HCT116 (cell line): ENCODE measurements around the gene FGFRL1. TPM values are rescaled to one million over a fixed set of nuclear protein-coding genes. Genes with fewer than 3 reads are reported as not detected.

ENCODE experiments used
- ATAC-seq: fragments of 200-7000 bp; cut with Tn5 transposase; 2 replicates; pipeline ENCODE4 v1.9.1; 2020; ENCODE audit warnings: mild to moderate bottlenecking, moderate library complexity
- BruUV-seq: library from RNA; stranded (reverse); fragments of 400-500 nt; replicated peaks from 2 replicates; lab custom pipeline; 2021; lab: Mats Ljungman, UMichigan
- CTCF ChIA-PET: fragments of 300-600 bp; sonication (Branson Sonifier 250); formaldehyde crosslinking; loops from one replicate; lab custom pipeline; 2021; ENCODE audit warnings: antibody characterized with exemption; lab: Charles Lee
- POLR2A ChIA-PET: fragments of 300-600, 350-600 bp; sonication (Branson Sonifier 250); formaldehyde crosslinking; loops from one replicate; lab custom pipeline; 2021; ENCODE audit warnings: antibody characterized with exemption; lab: Charles Lee
- RAD21 ChIA-PET, 2 experiments: fragments of 300-600 bp; sonication (Branson Sonifier 250); formaldehyde crosslinking; loops; one replicate each; lab custom pipeline; 2023; ENCODE audit warnings: low total read pairs in 2 of 2; ENCODE audit not compliant: uncharacterized antibody in 2 of 2, unreplicated experiment in 2 of 2, low non-redundant PET in 1 of 2; lab: Charles Lee
- DNase-seq: peaks from one replicate; pipeline ENCODE4 v3.0.0-alpha.2; 2010; ENCODE audit warnings: low read depth, low spot score
- H2AFZ ChIP-seq: fragments of 200-600 bp; shearing (Covaris generic), sonication (generic); 2 replicates; pipeline ENCODE4 v1.6.1; 2017; ENCODE audit warnings: low read depth, mixed run types, mixed read lengths, antibody characterized with exemption, low read length; ENCODE audit not compliant: poor library complexity, severe bottlenecking
- H3K27ac ChIP-seq: 2 replicates; pipeline ENCODE4 v1.5.1; 2012; ENCODE audit warnings: low read depth, low read length
- H3K27me3 ChIP-seq: fragments of 200-600 bp; sonication (generic); 2 replicates; pipeline ENCODE4 v1.6.1; 2016; ENCODE audit warnings: mixed run types, low read length, mixed read lengths; ENCODE audit not compliant: insufficient read depth
- H3K36me3 ChIP-seq, 2 experiments: fragments of 200-500 bp in 1 of 2; fragments of 200-600 bp in 1 of 2; sonication (Bioruptor generic) in 1 of 2; sonication (generic) in 1 of 2; 2 replicates each; pipeline versions ENCODE4 v1.5.1 to v1.6.1; 2014 to 2016; ENCODE audit warnings: low read length in 2 of 2, inconsistent platforms in 1 of 2, mixed read lengths in 1 of 2, mixed run types in 1 of 2; ENCODE audit not compliant: insufficient read depth in 2 of 2, control insufficient read depth in 1 of 2
- H3K4me1 ChIP-seq, 2 experiments: fragments of 200-600 bp in 1 of 2; sonication (generic) in 1 of 2; 2 replicates each; pipeline versions ENCODE4 v1.5.1 to v1.6.1; 2012 to 2017; ENCODE audit warnings: low read length in 2 of 2, inconsistent platforms in 1 of 2, mild to moderate bottlenecking in 1 of 2, mixed read lengths in 1 of 2, mixed run types in 1 of 2, moderate library complexity in 1 of 2; ENCODE audit not compliant: insufficient read depth in 2 of 2, control insufficient read depth in 1 of 2
- H3K4me2 ChIP-seq: fragments of 200-600 bp; sonication (generic); 2 replicates; pipeline ENCODE4 v1.6.1; 2017; ENCODE audit warnings: mixed run types, low read length, mixed read lengths
- H3K4me3 ChIP-seq, 2 experiments: fragments of 200-600 bp in 1 of 2; sonication (generic) in 1 of 2; replicated peaks in 1 of 2; 2 replicates each; pipeline ENCODE4 v1.5.1; 2011 to 2016; ENCODE audit warnings: low read length in 2 of 2, control low read depth in 1 of 2, low read depth in 1 of 2, mild to moderate bottlenecking in 1 of 2, mixed read lengths in 1 of 2, mixed run types in 1 of 2
- H3K79me2 ChIP-seq: fragments of 200-600 bp; sonication (generic); 2 replicates; pipeline ENCODE4 v1.6.1; 2017; ENCODE audit warnings: mild to moderate bottlenecking, mixed run types, low read length, moderate library complexity, mixed read lengths; ENCODE audit not compliant: insufficient read depth
- H3K9ac ChIP-seq: fragments of 200-600 bp; sonication (generic); 2 replicates; pipeline ENCODE4 v1.6.1; 2016; ENCODE audit warnings: low read length, mixed read lengths
- H3K9me2 ChIP-seq: fragments of 200-600 bp; sonication (generic), shearing (Covaris generic); 2 replicates; pipeline ENCODE4 v1.6.1; 2017; ENCODE audit warnings: mixed run types, mild to moderate bottlenecking, moderate library complexity; ENCODE audit not compliant: insufficient read depth
- H3K9me3 ChIP-seq, 2 experiments: fragments of 200-500 bp in 1 of 2; fragments of 200-600 bp in 1 of 2; sonication (Bioruptor generic) in 1 of 2; sonication (generic) in 1 of 2; 2 replicates each; pipeline ENCODE4 v1.6.1; 2014 to 2017; ENCODE audit warnings: low read length in 2 of 2, mixed read lengths in 2 of 2, inconsistent platforms in 1 of 2, low read depth in 1 of 2, mild to moderate bottlenecking in 1 of 2, mixed run types in 1 of 2, moderate library complexity in 1 of 2; ENCODE audit not compliant: control insufficient read depth in 1 of 2, insufficient read depth in 1 of 2
- H4K20me1 ChIP-seq: fragments of 200-600 bp; sonication (generic), shearing (Covaris generic); 2 replicates; pipeline ENCODE4 v1.6.1; 2017; ENCODE audit warnings: mixed run types, mild to moderate bottlenecking, moderate library complexity; ENCODE audit not compliant: insufficient read depth
- ATF3 ChIP-seq: IDR thresholded peaks from 2 replicates; pipeline ENCODE4 v1.6.1; 2012
- ELF1 ChIP-seq: IDR thresholded peaks from 2 replicates; pipeline ENCODE4 v1.6.1; 2012; ENCODE audit warnings: low read depth, borderline replicate concordance
- EZH2 ChIP-seq: fragments of 200-600 bp; sonication (generic); IDR thresholded peaks from 2 replicates; pipeline ENCODE4 v1.6.1; 2017; ENCODE audit warnings: antibody characterized with exemption, mixed run types
- JUND ChIP-seq: IDR thresholded peaks from 2 replicates; pipeline ENCODE4 v1.6.1; 2012
- MAX ChIP-seq: IDR thresholded peaks from 2 replicates; pipeline ENCODE4 v1.6.1; 2012
- REST ChIP-seq: IDR thresholded peaks from 2 replicates; pipeline ENCODE4 v1.6.1; 2012; ENCODE audit warnings: low read depth
- TCF7L2 ChIP-seq: IDR thresholded peaks from 2 replicates; pipeline ENCODE4 v1.7.0; 2011; ENCODE audit warnings: borderline replicate concordance, inconsistent platforms; ENCODE audit not compliant: insufficient read depth, insufficient read length; ENCODE audit errors: extremely low read depth
- ZBTB33 ChIP-seq: IDR thresholded peaks from 2 replicates; pipeline ENCODE4 v1.6.1; 2011; ENCODE audit warnings: mild to moderate bottlenecking, low read length, moderate library complexity; ENCODE audit not compliant: insufficient replicate concordance; ENCODE audit errors: extremely low read depth
- ZFX ChIP-seq: fragments of 450-650 bp; IDR thresholded peaks from 2 replicates; pipeline ENCODE4 v1.6.1; 2017
- intact Hi-C: fragments of 100-400 bp; cut with micrococcal nuclease; formaldehyde crosslinking; loops from 2 replicates; pipeline ENCODE4 v1.10.0; 2022
- total RNA-seq: library from RNA; stranded (reverse); gene quantifications from one replicate; pipeline ENCODE4 v1.2.1, GENCODE V29; 2021; ENCODE audit not compliant: unreplicated experiment

Gene FGFRL1
- total RNA-seq, 1 experiment from 2014 or later: 91.1 TPM

GRCh38 chr4:989722-990471 lies 21.5 kb upstream of the FGFRL1 start:
- H3K9me2 ChIP-seq: no peaks in the 10 kb centered on the region
- no peaks in the 10 kb centered on the region for H3K9me3 ChIP-seq
- no peaks in the 10 kb centered on the region for H4K20me1 ChIP-seq
- no peaks in the 10 kb centered on the region for H3K79me2 ChIP-seq
- ChIA-PET RAD21 (no interaction called here), CTCF (no interaction called here)
- no peak overlapping the region for H3K4me3 ChIP-seq
- intact Hi-C loops: loop anchor here (10.0 kb wide), 2 partner anchors 225 to 385 kb away; no protein-coding TSS in a partner anchor
- no peaks in the 10 kb centered on the region for H3K36me3 ChIP-seq
- H3K27ac ChIP-seq: no peak overlapping the region
- no peak overlapping the region for H3K4me2 ChIP-seq
- no peaks in the 10 kb centered on the region for H3K27me3 ChIP-seq
- no peak overlapping the region for H2AFZ ChIP-seq
- no peak for DNase-seq
- BruUV-seq: no TSS peak
- no peak for TF ChIP-seq JUND
- TF ChIP-seq TCF7L2: no peak
- TF ChIP-seq ATF3: no peak
- no peak for TF ChIP-seq MAX
- no peak for TF ChIP-seq ZBTB33
- no peak for TF ChIP-seq ELF1
- no peak for TF ChIP-seq REST
- no peak for TF ChIP-seq EZH2
- no peak for TF ChIP-seq ZFX
- TF ChIP-seq, all 23 proteins: peak for 0
- ATAC-seq: no peak
- no peak overlapping the region for H3K9ac ChIP-seq
- POLR2A ChIA-PET: no interaction called here
- peaks cover 23 to 51% of the 10 kb centered on the region in 2 experiments for H3K4me1 ChIP-seq
